Pulmonary artery endothelial cell (primary cell): Measurements from ENCODE around the gene BPTF. TPM values are rescaled to one million over a fixed set of nuclear protein-coding genes. Genes with fewer than 3 reads are reported as not detected.
A peak's percentile ranks its signal among the peaks of the same experiment; 100 is the strongest.
"Not testable (repeated sequence)": the region's sequence is repeated elsewhere in the genome, so short reads cannot be mapped to it uniquely, and the experiment has no call there.

ENCODE experiments used
- DNase-seq: peaks from one replicate; pipeline ENCODE4 v3.0.0-alpha.2; 2011; ENCODE audit warnings: low read depth, low spot score
- total RNA-seq: library from RNA; depleted of rRNA; stranded (reverse); fragments of >200 nt; gene quantifications from 2 replicates; pipeline ENCODE4 v1.2.3, GENCODE V29; 2014

Gene BPTF
- total RNA-seq, 1 donor from 2014 or later = 23.7 TPM

- DNase-seq = no peak
Measured at GRCh38 chr17:67834634-67835033, 9.3 kb downstream of the BPTF start.

GRCh38 chr17:67836205-67836987 lies 11.1 kb downstream of the BPTF start:
- no peak for DNase-seq

- no peak for DNase-seq
Measured at GRCh38 chr17:67837965-67838364, 12.7 kb downstream of the BPTF start.

GRCh38 chr17:67838538-67838937 lies 13.2 kb downstream of the BPTF start:
- DNase-seq = no peak

- DNase-seq = no peak
Measured at GRCh38 chr17:67841992-67842391, 16.7 kb downstream of the BPTF start.

- DNase-seq = no peak
Measured at GRCh38 chr17:67842648-67843047, 17.3 kb downstream of the BPTF start.

- DNase-seq = no peak
Measured at GRCh38 chr17:67845374-67845773, 20.1 kb downstream of the BPTF start.

- not testable (repeated sequence) for DNase-seq
Measured at GRCh38 chr17:67848189-67848588, 22.9 kb downstream of the BPTF start.

GRCh38 chr17:67848846-67849245 lies 23.5 kb downstream of the BPTF start:
- DNase-seq = not testable (repeated sequence)

GRCh38 chr17:67850991-67851631 lies 25.8 kb downstream of the BPTF start:
- DNase-seq = no peak

- no peak for DNase-seq
Measured at GRCh38 chr17:67853703-67854102, 28.4 kb downstream of the BPTF start.

- DNase-seq = no peak
Measured at GRCh38 chr17:67854378-67854777, 29.1 kb downstream of the BPTF start.

- peak; percentile 7 for DNase-seq
Measured at GRCh38 chr17:67855504-67856324, 30.4 kb downstream of the BPTF start.

- not testable (repeated sequence) for DNase-seq
Measured at GRCh38 chr17:67856402-67856801, 31.1 kb downstream of the BPTF start.

GRCh38 chr17:67862614-67863217 lies 37.4 kb downstream of the BPTF start:
- no peak for DNase-seq

GRCh38 chr17:67863624-67864247 lies 38.4 kb downstream of the BPTF start:
- DNase-seq = no peak

- no peak for DNase-seq
Measured at GRCh38 chr17:67865438-67865837, 40.1 kb downstream of the BPTF start.

- no peak for DNase-seq
Measured at GRCh38 chr17:67867591-67867990, 42.3 kb downstream of the BPTF start.

- no peak for DNase-seq
Measured at GRCh38 chr17:67868176-67868575, 42.9 kb downstream of the BPTF start.

GRCh38 chr17:67879662-67880061 lies 54.4 kb downstream of the BPTF start:
- DNase-seq = no peak

- no peak for DNase-seq
Measured at GRCh38 chr17:67881083-67881482, 55.8 kb downstream of the BPTF start.
